CD1c-positive myeloid dendritic cell (primary cell): ENCODE measurements around the gene KCND1.
A peak's percentile ranks its signal among the peaks of the same experiment; 100 is the strongest.

ENCODE experiments used
- DNase-seq: peaks from one replicate; pipeline ENCODE4 v3.0.0-alpha.2; 2016; ENCODE audit errors: extremely low spot score

The KCND1 gene

GRCh38 chrX:48938721-48939425 is 32.8 kb downstream of the KCND1 start:
- no peak for DNase-seq

- peak; percentile 80 for DNase-seq
These were observed 34.4 kb downstream of the KCND1 start for GRCh38 chrX:48937054-48937907.

GRCh38 chrX:48936429-48937053 is 35.1 kb downstream of the KCND1 start:
- DNase-seq = no peak

- DNase-seq = peak; percentile 44
These were observed 36.4 kb downstream of the KCND1 start for GRCh38 chrX:48935301-48935670.

- peak; percentile 28 for DNase-seq
These were observed 36.9 kb downstream of the KCND1 start for GRCh38 chrX:48934581-48935300.

- DNase-seq = no peak
These were observed 37.9 kb downstream of the KCND1 start for GRCh38 chrX:48933757-48934156.

GRCh38 chrX:48927736-48928382 is 43.8 kb downstream of the KCND1 start:
- no peak for DNase-seq

GRCh38 chrX:48927123-48927522 is 44.5 kb downstream of the KCND1 start:
- DNase-seq = no peak

- DNase-seq = no peak
These were observed 47.4 kb downstream of the KCND1 start for GRCh38 chrX:48924270-48924669.

- no peak for DNase-seq
These were observed 47.9 kb downstream of the KCND1 start for GRCh38 chrX:48923771-48924170.

- no peak for DNase-seq
These were observed 50.9 kb downstream of the KCND1 start for GRCh38 chrX:48920718-48921104.

GRCh38 chrX:48919947-48920717 is 51.5 kb downstream of the KCND1 start:
- DNase-seq = no peak

- no peak for DNase-seq
These were observed 52.2 kb downstream of the KCND1 start for GRCh38 chrX:48919360-48919841.

GRCh38 chrX:48918643-48919340 is 52.9 kb downstream of the KCND1 start, which contains the start of gene PIM2:
Gene PIM2 (minus strand): TSS chrX:48919024. CDS start chrX:48918834, 190 bp downstream.
- peak; percentile 93 for DNase-seq

GRCh38 chrX:48918301-48918642 is 53.4 kb downstream of the KCND1 start:
- DNase-seq = no peak

- peak; percentile 94 for DNase-seq
These were observed 54.3 kb downstream of the KCND1 start for GRCh38 chrX:48917139-48918001.

GRCh38 chrX:48914593-48915493 is 56.8 kb downstream of the KCND1 start:
- DNase-seq = no peak
